GM18858 (cell line): ENCODE data around the gene NR1H2.

Source experiments
- ATAC-seq: cut with Tn5 transposase; IDR thresholded peaks from one replicate; pipeline ENCODE4 v1.9.1; 2021; ENCODE audit not compliant: unreplicated experiment

Gene NR1H2

GRCh38 chr19:50420127-50420526, 43.9 kb downstream of the NR1H2 start:
- no peak for ATAC-seq

- no peak for ATAC-seq
Measured at GRCh38 chr19:50420808-50421207, 44.6 kb downstream of the NR1H2 start.

GRCh38 chr19:50422397-50423278, 46.4 kb downstream of the NR1H2 start:
- no peak for ATAC-seq

- ATAC-seq, result no peak
Measured at GRCh38 chr19:50423279-50424113, 47.2 kb downstream of the NR1H2 start.

GRCh38 chr19:50425581-50425980, 49.3 kb downstream of the NR1H2 start:
- no peak for ATAC-seq

- no peak for ATAC-seq
Measured at GRCh38 chr19:50427318-50427925, 51.2 kb downstream of the NR1H2 start.

- no peak for ATAC-seq
Measured at GRCh38 chr19:50427997-50428425, 51.8 kb downstream of the NR1H2 start.

- no peak for ATAC-seq
Measured at GRCh38 chr19:50428772-50429463, 52.7 kb downstream of the NR1H2 start.

- no peak for ATAC-seq
Measured at GRCh38 chr19:50430888-50431342, 54.7 kb downstream of the NR1H2 start.

GRCh38 chr19:50431343-50432220, 55.3 kb downstream of the NR1H2 start:
- ATAC-seq, result peak; percentile 69

- no peak for ATAC-seq
Measured at GRCh38 chr19:50432221-50433028, 56.2 kb downstream of the NR1H2 start, which contains the start of gene MYBPC2. TSS of gene MYBPC2 (plus strand) at chr19:50432892. CDS start at chr19:50432954, 62 bp downstream.
